ENCODE results near the gene ARHGAP26. TPM values are rescaled to one million over a fixed set of nuclear protein-coding genes. Genes with fewer than 3 reads are reported as not detected.

The ARHGAP26 gene
- total and polyA plus RNA-seq, 4 donors = 1.8 to 16.7 (median 4.1) TPM

DNA sequence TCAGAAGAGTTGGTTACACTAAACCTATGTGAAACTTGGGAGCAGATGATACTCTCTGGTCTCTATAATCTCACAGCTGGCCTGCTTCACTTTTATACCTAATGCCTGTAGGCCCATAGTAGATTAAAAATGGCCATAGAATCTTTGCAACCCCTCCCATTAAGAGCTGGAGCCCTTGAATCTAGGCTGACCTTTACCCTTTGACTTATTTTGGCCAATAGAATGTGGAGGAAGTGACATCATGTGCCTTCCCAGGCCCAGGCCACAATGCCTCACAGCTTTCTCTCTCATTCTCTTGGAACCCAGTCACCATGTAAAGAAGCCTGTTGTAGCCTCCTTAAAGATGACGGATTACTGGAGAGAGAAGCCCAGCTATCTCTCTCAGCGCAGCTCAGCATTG, 382.3 kb downstream of the ARHGAP26 start:
- no peak overlapping the region for H3K4me3 ChIP-seq (ENCODE audit: low read depth in 1 of 3, low read length in 3 of 3)
- H3K9me3 ChIP-seq (ENCODE audit: control insufficient read depth in 4 of 4, low read length in 3 of 4) = no peaks in the 10 kb centered on the region
- no peak overlapping the region for H3K27ac ChIP-seq (ENCODE audit: low read depth in 1 of 2, low read length in 2 of 2)
- no peak for DNase-seq (ENCODE audit: low spot score)
- TF ChIP-seq FOXA1 (IDR thresholded peaks at IDR 0.05) (no peak), RAD21 (IDR thresholded peaks at IDR 0.05) (no peak), EGR1 (IDR thresholded peaks at IDR 0.05; ENCODE audit: low read depth in 2 of 2) (no peak), TAF1 (conservative IDR thresholded peaks at IDR 0.05) (no peak), RXRA (IDR thresholded peaks at IDR 0.05) (no peak), HNF4A (conservative IDR thresholded peaks at IDR 0.05) (no peak), NR2F2 (IDR thresholded peaks at IDR 0.05) (no peak), FOXA2 (IDR thresholded peaks at IDR 0.05) (no peak), ZBTB33 (IDR thresholded peaks at IDR 0.05) (no peak), JUND (IDR thresholded peaks at IDR 0.05) (no peak), REST (IDR thresholded peaks at IDR 0.05) (no peak)
- TF ChIP-seq, protein P1, sequence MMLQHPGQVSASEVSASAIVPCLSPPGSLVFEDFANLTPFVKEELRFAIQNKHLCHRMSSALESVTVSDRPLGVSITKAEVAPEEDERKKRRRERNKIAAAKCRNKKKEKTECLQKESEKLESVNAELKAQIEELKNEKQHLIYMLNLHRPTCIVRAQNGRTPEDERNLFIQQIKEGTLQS (IDR thresholded peaks at IDR 0.05) = no peak
- H3K4me1 ChIP-seq (ENCODE audit: control insufficient read depth in 4 of 4, insufficient read depth in 4 of 4, low read length in 3 of 4) = no peaks in the 10 kb centered on the region
- H3K9ac ChIP-seq (ENCODE audit: low read depth in 1 of 2, low read length in 2 of 2) = no peak overlapping the region
- 100% methylated on average over 2 of the region's 2 CpGs for WGBS
- H3K36me3 ChIP-seq (ENCODE audit: control insufficient read depth in 4 of 4, insufficient read depth in 3 of 4, low read depth in 1 of 4, low read length in 3 of 4) = peaks cover 0 to 7% (median 3%) of the 10 kb centered on the region in 4 donors
- no peaks in the 10 kb centered on the region for H3K27me3 ChIP-seq (ENCODE audit: control insufficient read depth in 4 of 4, insufficient read depth in 4 of 4, low read length in 3 of 4)

- H3K27ac ChIP-seq (ENCODE audit: low read depth in 1 of 2, low read length in 2 of 2) = peak overlapping the region in 1 of 2 donors; percentile 21
- H3K27me3 ChIP-seq (ENCODE audit: control insufficient read depth in 4 of 4, insufficient read depth in 4 of 4, low read length in 3 of 4) = no peaks in the 10 kb centered on the region
- 85% methylated on average over 7 of the region's 7 CpGs for WGBS
- H3K4me3 ChIP-seq (ENCODE audit: low read depth in 1 of 3, low read length in 3 of 3) = no peak overlapping the region
- H3K9me3 ChIP-seq (ENCODE audit: control insufficient read depth in 4 of 4, low read length in 3 of 4) = no peaks in the 10 kb centered on the region
- no peaks in the 10 kb centered on the region for H3K4me1 ChIP-seq (ENCODE audit: control insufficient read depth in 4 of 4, insufficient read depth in 4 of 4, low read length in 3 of 4)
- no peak for DNase-seq (ENCODE audit: low spot score)
- no peak overlapping the region for H3K9ac ChIP-seq (ENCODE audit: low read depth in 1 of 2, low read length in 2 of 2)
- TF ChIP-seq RXRA (IDR thresholded peaks at IDR 0.05) (peak in 1 of 2 donors; percentile 21), NR2F2 (IDR thresholded peaks at IDR 0.05) (peak; percentile 67), FOXA1 (IDR thresholded peaks at IDR 0.05) (no peak)
- H3K36me3 ChIP-seq (ENCODE audit: control insufficient read depth in 4 of 4, insufficient read depth in 3 of 4, low read depth in 1 of 4, low read length in 3 of 4) = peaks cover 0 to 6% (median 0%) of the 10 kb centered on the region in 4 donors
These were observed 383.3 kb downstream of the ARHGAP26 start for GRCh38 chr5:143153332-143154119.

Data from liver (tissue), 9 donors.